Urinary bladder (tissue), 4 donors: ENCODE measurements around the gene COL18A1. TPM values are rescaled to one million over a fixed set of nuclear protein-coding genes. Genes with fewer than 3 reads are reported as not detected.

ENCODE experiments used
- DNase-seq: peaks from one replicate; pipeline ENCODE4 v3.0.0-alpha.2; 2015; ENCODE audit errors: extremely low spot score
- H3K27ac ChIP-seq: one replicate; pipeline ENCODE4 v1.5.1; 2013; ENCODE audit warnings: low read depth, mild to moderate bottlenecking, moderate library complexity
- H3K36me3 ChIP-seq: one replicate; pipeline ENCODE4 v1.6.1; 2013; ENCODE audit warnings: mild to moderate bottlenecking, moderate library complexity; ENCODE audit not compliant: insufficient read depth
- H3K4me1 ChIP-seq: one replicate; pipeline ENCODE4 v1.6.1; 2013; ENCODE audit warnings: mild to moderate bottlenecking, moderate library complexity; ENCODE audit not compliant: insufficient read depth
- H3K4me3 ChIP-seq: one replicate; pipeline ENCODE4 v1.5.1; 2013; ENCODE audit warnings: low read depth, low read length
- WGBS: extraction: QIAGEN DNeasy Blood & Tissue Kit; methylation state at CpG from one replicate; pipeline ENCODE4 v1.1.7; 2013; 5-methylcytosine and 5-hydroxymethylcytosine counted together
- polyA plus RNA-seq: library from polyadenylated mRNA; stranded (reverse); fragments of 200-250 nt; gene quantifications from one replicate; pipeline ENCODE4 v1.2.3, GENCODE V29; 2013
- total RNA-seq: library from RNA; depleted of rRNA; stranded (reverse); fragments of >200 nt; gene quantifications from one replicate; pipeline ENCODE4 v1.2.3, GENCODE V29; 2014
- donor health status: healthy with polysubstance abuse.
- donor health status: healthy.

Gene COL18A1
- total and polyA plus RNA-seq, 2 donors: 60.7 to 111 TPM

- Histone ChIP-seq H3K4me3 (no peak overlapping the region), H3K4me1 (no peaks in the 10 kb centered on the region), H3K27ac (no peak overlapping the region), H3K36me3 (no peaks in the 10 kb centered on the region)
- DNase-seq: no peak
- 92% methylated on average over 23 of the region's 23 CpGs for WGBS
Measured at GRCh38 chr21:45459171-45460010, 54.4 kb downstream of the COL18A1 start.

GRCh38 chr21:45460011-45460565 is 55.1 kb downstream of the COL18A1 start:
- 91% methylated on average over 23 of the region's 23 CpGs for WGBS
- H3K4me1 ChIP-seq: no peaks in the 10 kb centered on the region
- no peak overlapping the region for H3K27ac ChIP-seq
- H3K4me3 ChIP-seq: no peak overlapping the region
- no peak for DNase-seq
- no peaks in the 10 kb centered on the region for H3K36me3 ChIP-seq

DNA sequence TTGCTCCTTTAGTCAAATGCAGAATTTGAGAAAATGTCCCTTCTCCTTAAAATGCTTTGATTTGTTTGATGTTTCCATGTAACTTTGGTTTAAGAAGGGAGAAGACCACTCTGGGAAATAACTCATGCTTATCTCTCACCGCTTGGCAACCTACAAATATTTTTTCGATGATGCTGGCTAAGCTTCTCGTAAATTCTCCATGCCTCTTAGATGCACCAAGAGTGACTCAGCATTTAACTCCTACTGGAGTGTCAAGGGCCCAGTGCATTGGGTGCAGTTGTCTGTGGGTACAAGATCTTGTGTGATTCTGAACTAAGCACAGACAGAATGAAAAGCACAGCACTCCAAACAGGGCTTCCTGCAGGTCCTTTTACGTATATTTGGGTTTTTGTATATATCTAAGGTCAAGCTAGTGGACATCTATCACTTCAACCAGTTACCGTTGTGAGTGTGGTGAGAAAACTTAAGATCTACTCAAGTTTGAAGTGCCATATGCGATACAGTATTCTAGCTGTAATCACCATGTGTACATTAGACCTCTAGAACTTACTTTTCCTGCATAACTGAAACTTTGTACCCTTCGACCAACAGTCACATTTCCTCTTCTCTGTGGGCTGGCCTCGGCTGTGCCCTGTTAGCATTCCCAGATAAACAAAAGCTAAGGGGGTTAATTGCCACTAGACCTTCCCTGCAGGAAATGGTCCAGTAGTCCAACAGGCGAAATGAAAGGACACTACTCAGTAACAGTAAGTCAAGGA is 55.8 kb downstream of the COL18A1 start:
- Histone ChIP-seq H3K4me3 (no peak overlapping the region), H3K36me3 (no peaks in the 10 kb centered on the region), H3K4me1 (no peaks in the 10 kb centered on the region), H3K27ac (no peak overlapping the region)
- 73% methylated on average over 9 of the region's 9 CpGs for WGBS
- no peak for DNase-seq

GRCh38 chr21:45461369-45461750 is 56.4 kb downstream of the COL18A1 start:
- WGBS: 95% methylated on average over 5 of the region's 5 CpGs

GRCh38 chr21:45461806-45462341 is 56.9 kb downstream of the COL18A1 start:
- no peaks in the 10 kb centered on the region for H3K4me1 ChIP-seq
- no peak overlapping the region for H3K27ac ChIP-seq
- no peak for DNase-seq
- no peak overlapping the region for H3K4me3 ChIP-seq
- no peaks in the 10 kb centered on the region for H3K36me3 ChIP-seq

More at GRCh38 chr21:45461369-45461750, 56.4 kb downstream of the COL18A1 start:
- DNase-seq: no peak
- Histone ChIP-seq H3K36me3 (no peaks in the 10 kb centered on the region), H3K27ac (no peak overlapping the region), H3K4me1 (no peaks in the 10 kb centered on the region), H3K4me3 (no peak overlapping the region)

GRCh38 chr21:45463871-45464270 is 58.9 kb downstream of the COL18A1 start:
- Histone ChIP-seq H3K4me1 (no peaks in the 10 kb centered on the region), H3K36me3 (no peaks in the 10 kb centered on the region), H3K4me3 (no peak overlapping the region), H3K27ac (no peak overlapping the region)
- 95% methylated on average over 7 of the region's 7 CpGs for WGBS
- no peak for DNase-seq

- DNase-seq: no peak
- no peak overlapping the region for H3K27ac ChIP-seq
- no peaks in the 10 kb centered on the region for H3K4me1 ChIP-seq
- 93% methylated on average over 5 of the region's 5 CpGs for WGBS
- H3K36me3 ChIP-seq: no peaks in the 10 kb centered on the region
- no peak overlapping the region for H3K4me3 ChIP-seq
Measured at GRCh38 chr21:45464309-45464708, 59.3 kb downstream of the COL18A1 start.

- Histone ChIP-seq H3K36me3 (no peaks in the 10 kb centered on the region), H3K4me1 (no peaks in the 10 kb centered on the region), H3K4me3 (no peak overlapping the region), H3K27ac (no peak overlapping the region)
- WGBS: 64% methylated on average over 16 of the region's 16 CpGs
- DNase-seq: no peak
Measured at GRCh38 chr21:45465105-45465504, 60.1 kb downstream of the COL18A1 start.

DNA sequence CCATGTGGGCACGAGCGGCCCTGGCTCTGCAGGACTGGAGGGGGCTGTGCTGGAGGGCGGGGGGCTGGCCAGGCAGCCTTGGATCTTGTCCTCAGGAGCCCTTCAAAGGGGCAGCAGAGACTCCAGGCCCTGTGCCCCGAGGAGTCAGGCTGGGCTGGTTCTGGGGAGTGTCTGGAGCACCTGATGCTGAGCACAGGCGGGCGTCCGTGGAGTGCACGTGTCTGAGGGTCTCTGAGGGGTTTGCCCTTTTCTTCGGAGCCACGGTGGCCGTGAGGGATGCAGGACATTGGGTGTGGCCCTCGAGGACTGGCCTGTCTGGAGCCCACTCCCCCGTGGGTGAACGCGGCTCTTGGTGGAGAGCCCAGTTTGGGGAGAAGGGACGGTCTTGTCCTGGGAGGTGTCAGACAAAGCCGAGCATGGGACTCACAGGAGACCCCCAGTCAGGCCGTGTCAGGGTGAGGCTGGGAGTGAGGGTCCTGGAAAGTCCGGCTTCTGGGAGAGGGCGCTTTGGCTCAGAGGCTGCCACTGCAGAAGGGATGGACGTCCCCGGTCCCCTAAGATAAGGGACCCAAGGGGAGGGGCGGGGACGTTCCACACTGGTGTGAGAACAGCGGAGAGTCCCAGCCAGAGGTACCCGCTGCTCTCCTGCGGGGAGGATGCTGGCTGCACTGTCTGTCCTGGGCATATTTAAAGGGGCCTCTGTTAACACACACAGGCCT is 60.8 kb downstream of the COL18A1 start:
- no peak overlapping the region for H3K4me3 ChIP-seq
- WGBS: 91% methylated on average over 27 of the region's 27 CpGs
- no peaks in the 10 kb centered on the region for H3K36me3 ChIP-seq
- no peak for DNase-seq
- H3K4me1 ChIP-seq: no peaks in the 10 kb centered on the region
- no peak overlapping the region for H3K27ac ChIP-seq

- Histone ChIP-seq H3K27ac (no peak overlapping the region), H3K36me3 (no peaks in the 10 kb centered on the region), H3K4me1 (no peaks in the 10 kb centered on the region), H3K4me3 (no peak overlapping the region)
- DNase-seq: no peak
- 92% methylated on average over 30 of the region's 30 CpGs for WGBS
Measured at GRCh38 chr21:45466330-45467220, 61.6 kb downstream of the COL18A1 start.

- no peak overlapping the region for H3K27ac ChIP-seq
- H3K4me1 ChIP-seq: no peaks in the 10 kb centered on the region
- no peaks in the 10 kb centered on the region for H3K36me3 ChIP-seq
- DNase-seq: no peak
- no peak overlapping the region for H3K4me3 ChIP-seq
- WGBS: 92% methylated on average over 25 of the region's 25 CpGs
Measured at GRCh38 chr21:45467221-45467779, 62.3 kb downstream of the COL18A1 start.
